GM18526 (cell line): ENCODE measurements around the gene CEP55.

Experiments
- POLR2A ChIP-seq: IDR thresholded peaks from 3 replicates; pipeline ENCODE4 v1.6.1; 2011; ENCODE audit not compliant: insufficient read length; ENCODE audit errors: extremely low read depth

Gene CEP55

DNA sequence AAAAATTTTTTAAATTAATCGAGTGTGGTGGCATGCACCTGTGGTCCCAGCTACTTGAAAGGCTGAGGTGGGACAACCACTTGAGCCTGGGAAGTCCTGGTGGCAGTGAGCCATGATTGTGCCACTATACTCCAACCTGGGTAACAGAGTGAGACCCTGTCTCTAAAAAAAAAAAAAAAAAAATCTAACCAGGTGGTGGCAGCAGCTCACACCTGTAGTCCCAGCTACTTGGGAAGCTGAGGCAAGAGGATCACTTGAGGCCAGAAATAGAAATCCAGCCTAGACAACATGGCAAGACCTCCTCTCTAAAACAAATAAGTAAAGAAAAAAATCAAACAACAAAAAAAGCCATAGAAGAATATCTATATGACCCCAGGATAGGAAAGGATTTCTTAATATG is 10.7 kb upstream of the CEP55 start:
- no peak for TF ChIP-seq POLR2A

- no peak for TF ChIP-seq POLR2A
Measured at GRCh38 chr10:93488956-93489528, 7.4 kb upstream of the CEP55 start.

GRCh38 chr10:93491602-93492121 is 4.8 kb upstream of the CEP55 start:
- no peak for TF ChIP-seq POLR2A

DNA sequence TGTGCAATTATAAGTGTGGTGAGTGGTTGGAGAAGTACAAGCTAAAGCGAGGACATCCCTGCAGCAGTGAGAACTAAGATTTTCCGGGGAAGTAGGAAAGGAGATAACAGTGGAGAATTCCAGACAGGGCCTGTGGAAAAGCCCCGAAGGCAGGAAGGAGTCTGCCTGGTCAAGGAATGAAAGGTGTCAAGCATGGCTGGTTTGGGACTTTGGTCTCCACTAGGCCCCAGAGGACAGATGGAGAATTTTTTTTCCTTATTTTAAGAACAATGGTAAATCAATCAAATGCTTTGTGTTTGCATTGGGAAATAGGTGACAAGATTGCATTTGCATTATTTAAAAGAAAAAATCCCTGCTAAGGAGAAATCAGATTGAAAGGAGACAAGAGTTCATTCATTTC is 3.2 kb upstream of the CEP55 start:
- TF ChIP-seq POLR2A = no peak

- no peak for TF ChIP-seq POLR2A
Measured at GRCh38 chr10:93494494-93494893, 1.9 kb upstream of the CEP55 start.

DNA sequence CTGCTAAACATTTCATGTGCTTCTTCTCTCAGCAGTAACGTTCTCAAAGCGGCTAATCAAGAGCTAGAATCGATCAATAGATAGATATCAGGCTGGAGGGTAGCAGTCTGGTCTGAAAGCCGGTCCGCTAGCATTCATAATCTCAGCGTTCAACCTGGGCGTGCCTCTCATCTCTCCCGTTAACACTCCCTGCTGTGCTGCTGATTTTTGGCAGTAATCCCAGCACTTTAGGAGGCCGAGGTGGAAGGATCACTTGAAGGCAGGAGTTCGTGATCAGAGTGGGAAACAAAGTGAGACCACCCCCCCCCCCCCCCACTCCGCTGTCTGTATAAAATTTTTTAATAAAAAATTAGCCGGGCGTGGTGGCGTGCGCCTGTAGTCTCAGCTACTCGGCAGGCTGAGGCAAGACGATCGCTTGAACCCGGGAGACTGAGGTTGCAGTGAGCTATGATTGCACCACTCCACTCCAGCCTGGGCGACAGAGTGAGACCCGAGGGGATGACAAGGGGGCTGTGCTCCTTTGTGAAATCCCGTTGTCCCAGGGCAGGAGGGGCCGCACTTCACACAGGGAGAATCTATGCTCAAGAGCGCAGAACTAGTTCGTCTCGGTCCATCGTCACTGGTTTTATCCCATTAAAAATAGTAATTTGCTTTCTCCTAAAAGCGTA is 624 bp upstream of the CEP55 start:
- no peak for TF ChIP-seq POLR2A

- no peak for TF ChIP-seq POLR2A
Measured at GRCh38 chr10:93498166-93498565, 1.8 kb downstream of the CEP55 start.

DNA sequence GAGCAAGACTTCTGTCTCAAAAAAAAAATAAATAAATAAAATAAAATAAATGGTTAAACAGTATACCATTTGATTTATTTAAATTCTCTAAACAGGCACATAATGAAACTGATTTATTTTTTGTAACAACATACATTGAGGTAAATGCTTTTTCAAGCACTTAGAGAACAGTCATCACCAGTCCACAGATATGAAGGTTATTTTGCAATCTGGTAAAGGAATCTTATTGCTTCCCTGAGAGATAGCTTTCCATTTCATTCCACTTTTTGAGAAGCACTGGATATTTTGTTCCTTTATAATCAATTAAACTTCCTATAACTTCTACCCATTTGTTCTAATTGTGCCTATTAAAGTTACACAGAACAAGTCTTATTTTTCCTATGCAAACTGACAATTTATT is 5.2 kb downstream of the CEP55 start:
- TF ChIP-seq POLR2A = no peak

DNA sequence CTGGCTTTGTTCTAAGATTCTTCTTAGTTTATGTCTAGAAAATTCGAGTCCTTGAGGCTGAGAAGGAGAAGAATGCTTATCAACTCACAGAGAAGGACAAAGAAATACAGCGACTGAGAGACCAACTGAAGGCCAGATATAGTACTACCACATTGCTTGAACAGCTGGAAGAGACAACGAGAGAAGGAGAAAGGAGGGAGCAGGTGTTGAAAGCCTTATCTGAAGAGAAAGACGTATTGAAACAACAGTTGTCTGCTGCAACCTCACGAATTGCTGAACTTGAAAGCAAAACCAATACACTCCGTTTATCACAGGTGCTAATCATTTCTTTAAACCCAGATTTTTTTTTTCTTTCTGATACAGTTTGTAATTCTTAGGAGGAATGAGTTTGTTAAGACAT is 6.7 kb downstream of the CEP55 start:
- no peak for TF ChIP-seq POLR2A

- TF ChIP-seq POLR2A = no peak
Measured at GRCh38 chr10:93505075-93505474, 8.7 kb downstream of the CEP55 start.

DNA sequence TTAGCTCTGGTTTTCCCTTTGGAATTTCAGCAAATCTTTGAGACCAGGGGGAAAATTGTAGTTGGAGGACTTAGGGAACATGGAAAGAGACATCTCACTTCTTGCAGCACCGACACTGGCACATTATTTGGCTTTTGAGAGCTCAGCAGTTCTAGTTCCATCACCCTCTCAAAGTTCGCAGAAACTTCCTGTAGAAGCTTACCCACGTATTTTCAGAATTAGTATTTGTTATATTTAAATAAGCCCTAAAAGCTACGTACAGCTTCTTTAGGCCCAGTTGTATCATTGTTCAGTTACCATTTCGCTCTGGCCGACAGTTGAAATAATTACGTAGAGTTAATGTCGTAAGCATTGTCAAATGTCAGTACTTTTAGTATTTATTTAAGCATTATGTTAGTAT is 13.4 kb downstream of the CEP55 start:
- TF ChIP-seq POLR2A = no peak

GRCh38 chr10:93512565-93512964 is 16.2 kb downstream of the CEP55 start:
- TF ChIP-seq POLR2A = no peak

DNA sequence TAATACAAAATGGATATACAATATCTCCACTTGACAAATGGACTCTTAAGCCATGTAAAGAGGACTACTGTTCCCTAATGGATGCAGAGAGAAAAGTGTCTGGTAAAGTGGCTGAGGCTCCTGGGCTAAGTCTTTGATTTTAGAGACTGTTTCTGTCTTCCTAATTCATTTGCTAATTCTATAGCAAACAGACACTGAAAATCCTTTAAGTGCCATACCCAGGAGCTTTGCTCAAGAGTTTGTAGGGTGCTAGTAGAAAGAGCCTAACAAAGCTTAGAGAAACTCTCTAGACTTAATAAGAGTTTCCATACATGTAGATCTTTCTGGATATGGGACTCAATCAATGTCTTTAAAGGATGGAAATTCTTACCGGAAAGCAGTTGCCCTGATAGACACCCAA is 16.7 kb downstream of the CEP55 start:
- no peak for TF ChIP-seq POLR2A

DNA sequence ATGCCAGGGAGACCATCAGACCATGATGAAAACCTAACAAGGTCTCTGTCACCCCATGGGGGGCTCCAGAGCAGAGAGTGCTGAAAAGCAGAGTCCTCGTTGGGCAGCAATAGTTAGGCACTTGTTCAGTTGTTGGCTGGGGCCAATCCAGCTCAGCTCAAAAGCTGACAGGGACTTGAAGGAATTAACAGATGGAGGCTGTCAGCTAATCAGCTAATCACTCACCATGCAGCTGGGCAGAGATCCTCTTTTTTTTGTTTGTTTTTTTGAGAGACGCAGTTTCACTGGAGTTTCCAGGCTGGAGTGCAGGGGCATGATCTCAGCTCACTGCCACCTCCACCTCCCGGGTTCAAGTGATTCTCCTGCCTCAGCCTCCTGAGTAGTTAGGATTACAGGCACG is 18.1 kb downstream of the CEP55 start:
- TF ChIP-seq POLR2A = no peak

GRCh38 chr10:93515071-93516005 is 18.9 kb downstream of the CEP55 start:
- no peak for TF ChIP-seq POLR2A

DNA sequence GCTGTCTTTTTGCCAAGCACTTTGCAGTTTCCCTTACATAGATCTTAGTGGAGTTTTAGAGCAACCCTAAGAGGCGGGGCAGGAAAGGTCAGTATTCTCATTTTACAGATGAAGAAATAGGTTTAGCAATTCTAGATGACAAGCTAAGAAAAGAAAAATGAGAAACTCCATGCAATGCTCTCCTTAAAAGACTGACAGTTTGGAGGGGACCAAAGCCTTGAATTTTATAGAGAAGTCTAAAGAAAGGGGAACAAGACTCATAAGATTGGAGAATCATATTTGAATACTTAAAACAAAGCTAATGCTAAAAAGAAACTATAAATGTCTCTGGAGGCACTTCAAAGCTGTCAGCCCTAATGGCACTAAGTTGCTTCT is 19.6 kb downstream of the CEP55 start:
- TF ChIP-seq POLR2A = no peak
